Liver (tissue), 3 donors: ENCODE results near the gene LMCD1.

Source experiments
- HNF4G ChIP-seq: IDR thresholded peaks from 2 replicates; pipeline ENCODE4 v1.6.1; 2016; ENCODE audit warnings: antibody characterized with exemption
- RAD21 ChIP-seq, 2 donors: IDR thresholded peaks; 2 replicates each; pipeline ENCODE4 v1.6.1; 2016; ENCODE audit warnings: antibody characterized with exemption in 2 of 2, mild to moderate bottlenecking in 2 of 2
- REST ChIP-seq: IDR thresholded peaks from 2 replicates; pipeline ENCODE4 v1.6.1; 2016; ENCODE audit warnings: antibody characterized with exemption, mild to moderate bottlenecking
- TAF1 ChIP-seq: conservative IDR thresholded peaks from 2 replicates; pipeline ENCODE4 v1.6.1; 2016; ENCODE audit warnings: antibody characterized with exemption, mild to moderate bottlenecking
- YY1 ChIP-seq: IDR thresholded peaks from 2 replicates; pipeline ENCODE4 v1.6.1; 2016; ENCODE audit warnings: antibody characterized with exemption, mild to moderate bottlenecking
- ZBTB33 ChIP-seq: IDR thresholded peaks from 2 replicates; pipeline ENCODE4 v1.6.1; 2016; ENCODE audit warnings: antibody characterized with exemption
- TF ChIP-seq, protein P1 (sequence below): fragments of 150-350 bp; IDR thresholded peaks from 2 replicates; pipeline ENCODE4 v1.5.1; 2017; ENCODE audit warnings: improper control_type of control experiment, low read depth, low read length; ENCODE audit not compliant: missing input control
- TF ChIP-seq, protein P2 (sequence below): IDR thresholded peaks from 2 replicates; pipeline ENCODE4 v1.6.1; 2016; ENCODE audit warnings: antibody characterized with exemption
- donor health status: healthy.
- donor health status: healthy.

- TF ChIP-seq RAD21 (IDR thresholded peaks at IDR 0.05) (no peak), REST (no peak), YY1 (no peak), ZBTB33 (no peak), TAF1 (no peak), HNF4G (no peak)
- TF ChIP-seq, protein P1, sequence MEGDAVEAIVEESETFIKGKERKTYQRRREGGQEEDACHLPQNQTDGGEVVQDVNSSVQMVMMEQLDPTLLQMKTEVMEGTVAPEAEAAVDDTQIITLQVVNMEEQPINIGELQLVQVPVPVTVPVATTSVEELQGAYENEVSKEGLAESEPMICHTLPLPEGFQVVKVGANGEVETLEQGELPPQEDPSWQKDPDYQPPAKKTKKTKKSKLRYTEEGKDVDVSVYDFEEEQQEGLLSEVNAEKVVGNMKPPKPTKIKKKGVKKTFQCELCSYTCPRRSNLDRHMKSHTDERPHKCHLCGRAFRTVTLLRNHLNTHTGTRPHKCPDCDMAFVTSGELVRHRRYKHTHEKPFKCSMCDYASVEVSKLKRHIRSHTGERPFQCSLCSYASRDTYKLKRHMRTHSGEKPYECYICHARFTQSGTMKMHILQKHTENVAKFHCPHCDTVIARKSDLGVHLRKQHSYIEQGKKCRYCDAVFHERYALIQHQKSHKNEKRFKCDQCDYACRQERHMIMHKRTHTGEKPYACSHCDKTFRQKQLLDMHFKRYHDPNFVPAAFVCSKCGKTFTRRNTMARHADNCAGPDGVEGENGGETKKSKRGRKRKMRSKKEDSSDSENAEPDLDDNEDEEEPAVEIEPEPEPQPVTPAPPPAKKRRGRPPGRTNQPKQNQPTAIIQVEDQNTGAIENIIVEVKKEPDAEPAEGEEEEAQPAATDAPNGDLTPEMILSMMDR = no peak
- TF ChIP-seq, protein P2, sequence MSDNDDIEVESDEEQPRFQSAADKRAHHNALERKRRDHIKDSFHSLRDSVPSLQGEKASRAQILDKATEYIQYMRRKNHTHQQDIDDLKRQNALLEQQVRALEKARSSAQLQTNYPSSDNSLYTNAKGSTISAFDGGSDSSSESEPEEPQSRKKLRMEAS = no peak
Observed at GRCh38 chr3:8458711-8459110, 42.9 kb upstream of the LMCD1 start.
